HG03575 (cell line): ENCODE measurements around the gene IGLL1.
"Not testable (repeated sequence)": the region's sequence is repeated elsewhere in the genome, so short reads cannot be mapped to it uniquely, and the experiment has no call there.

Source experiments
- ATAC-seq: cut with Tn5 transposase; IDR thresholded peaks from one replicate; pipeline ENCODE4 v1.9.1; 2021; ENCODE audit not compliant: unreplicated experiment, insufficient number of reproducible peaks, low FRiP score; ENCODE audit errors: extremely low read depth

IGLL1 gene

GRCh38 chr22:23595904-23596303 is 15.8 kb upstream of the IGLL1 start:
- ATAC-seq = not testable (repeated sequence)

- no peak for ATAC-seq
These were observed 11.8 kb upstream of the IGLL1 start for GRCh38 chr22:23591846-23592245.

DNA sequence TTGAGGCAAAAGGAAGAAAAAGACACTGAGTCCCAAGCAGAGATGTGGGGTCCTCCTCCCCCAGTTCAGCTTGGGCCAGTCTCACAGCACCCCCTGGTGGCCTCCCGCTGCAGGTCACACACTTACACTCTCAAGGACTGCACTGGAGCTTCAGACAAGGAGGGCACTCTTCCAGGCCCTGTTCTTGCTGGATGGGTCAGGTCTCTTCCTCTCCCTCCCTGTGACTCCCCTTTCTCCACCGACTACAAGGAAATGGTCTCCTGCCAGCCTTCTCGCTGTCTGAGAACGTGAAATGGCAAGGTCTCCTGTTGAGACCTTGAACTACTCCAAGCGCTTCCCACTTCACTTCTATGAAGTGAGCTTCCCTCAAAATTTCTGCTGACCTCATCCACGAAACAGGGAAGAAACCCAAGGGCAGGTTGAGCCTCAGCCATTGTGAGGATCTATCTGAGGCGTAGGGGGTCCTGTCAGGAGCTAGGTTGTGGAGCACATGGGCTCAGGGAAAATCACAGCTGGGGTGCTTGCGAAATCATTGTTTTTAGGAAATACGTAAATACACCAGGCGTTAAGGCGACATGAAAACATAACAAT is 11.2 kb upstream of the IGLL1 start:
- ATAC-seq = no peak

GRCh38 chr22:23583836-23584235 is 3.7 kb upstream of the IGLL1 start:
- no peak for ATAC-seq

DNA sequence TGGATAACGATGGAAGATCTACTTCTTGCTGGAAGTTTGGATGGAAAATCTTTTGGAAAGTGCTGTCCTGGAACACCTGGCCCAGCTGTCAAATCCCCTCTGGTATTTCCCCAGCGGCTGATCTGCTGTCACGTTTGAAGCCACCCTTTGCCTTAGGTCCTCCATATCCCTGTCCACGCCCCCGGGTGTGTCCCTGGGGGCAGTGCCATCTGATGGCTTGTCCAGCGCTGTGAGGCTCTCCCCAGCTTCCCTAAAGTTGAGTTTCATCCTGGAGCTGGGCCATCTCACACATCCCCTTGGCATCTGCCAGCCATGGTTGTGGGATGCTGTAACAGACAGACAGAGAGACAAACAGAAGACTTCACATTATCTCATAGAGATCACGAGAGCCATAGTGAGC is 3.1 kb upstream of the IGLL1 start:
- no peak for ATAC-seq

GRCh38 chr22:23581260-23581650 is 1.2 kb upstream of the IGLL1 start:
- no peak for ATAC-seq

- ATAC-seq = no peak
These were observed 628 bp upstream of the IGLL1 start for GRCh38 chr22:23580576-23581259.

DNA sequence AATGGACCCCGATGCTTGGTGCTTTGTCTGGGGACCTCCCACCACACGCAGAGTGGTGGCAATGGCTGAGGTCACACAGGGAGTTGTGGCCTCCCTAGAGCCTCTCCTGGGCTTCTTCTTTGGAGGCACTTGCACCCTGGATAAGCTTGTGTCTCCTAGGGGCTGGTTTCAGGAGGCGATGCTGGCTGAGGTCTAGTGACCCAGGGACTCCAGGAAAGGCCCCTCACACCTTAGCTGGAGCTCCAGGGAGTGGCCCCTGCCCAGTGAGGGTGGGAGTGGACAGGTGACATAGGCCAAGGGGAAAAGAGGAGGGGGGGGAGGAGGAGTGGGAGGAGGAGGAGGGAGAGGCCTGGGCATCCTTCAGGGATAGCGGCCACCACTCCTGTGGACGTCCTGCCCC is 810 bp downstream of the IGLL1 start:
- ATAC-seq = no peak

GRCh38 chr22:23578306-23578705 is 1.8 kb downstream of the IGLL1 start:
- no peak for ATAC-seq

DNA sequence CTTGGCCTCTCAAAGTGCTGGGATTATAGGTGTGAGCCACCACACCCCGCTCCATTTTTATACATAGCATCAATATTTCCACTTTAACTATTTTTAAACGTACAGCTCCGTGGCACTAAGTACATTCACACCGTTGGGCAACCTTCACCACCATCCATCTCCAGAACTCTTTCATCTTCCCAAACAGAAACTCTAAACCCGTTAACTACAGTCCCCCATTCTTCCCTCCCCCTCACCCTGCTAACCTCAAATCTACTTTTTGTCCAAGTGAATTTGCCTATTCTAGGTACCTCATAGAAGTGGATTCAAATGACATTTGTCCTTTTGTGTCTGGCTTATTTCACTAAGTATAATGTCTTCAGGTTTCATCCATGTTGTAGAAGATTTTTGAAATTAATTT is 3.4 kb downstream of the IGLL1 start:
- ATAC-seq = no peak

DNA sequence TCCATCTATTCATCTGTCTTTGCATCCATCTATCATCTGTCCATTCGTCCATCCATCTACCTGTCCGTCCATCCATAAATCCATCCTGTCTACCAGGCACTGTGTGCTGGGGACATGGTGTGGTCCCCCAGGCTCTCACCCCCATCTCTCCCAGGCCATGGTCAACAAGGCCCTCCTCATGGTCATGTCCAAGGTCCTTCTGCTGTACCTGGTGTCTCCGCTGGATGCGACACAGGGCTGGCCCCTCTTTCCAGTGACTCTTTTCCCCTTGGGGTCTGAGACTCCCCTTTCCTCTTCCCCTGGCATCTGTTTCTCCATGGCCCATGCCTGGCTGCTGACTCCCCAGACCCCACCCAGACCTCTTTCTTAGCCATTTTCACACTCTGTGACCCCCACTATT is 4.5 kb downstream of the IGLL1 start:
- ATAC-seq = no peak

GRCh38 chr22:23574877-23575276 is 5.2 kb downstream of the IGLL1 start:
- ATAC-seq = no peak

- no peak for ATAC-seq
These were observed 5.7 kb downstream of the IGLL1 start for GRCh38 chr22:23574371-23574811.

GRCh38 chr22:23573701-23574235 is 6.3 kb downstream of the IGLL1 start:
- ATAC-seq = not testable (repeated sequence)

- not testable (repeated sequence) for ATAC-seq
These were observed 7.0 kb downstream of the IGLL1 start for GRCh38 chr22:23573106-23573505.

DNA sequence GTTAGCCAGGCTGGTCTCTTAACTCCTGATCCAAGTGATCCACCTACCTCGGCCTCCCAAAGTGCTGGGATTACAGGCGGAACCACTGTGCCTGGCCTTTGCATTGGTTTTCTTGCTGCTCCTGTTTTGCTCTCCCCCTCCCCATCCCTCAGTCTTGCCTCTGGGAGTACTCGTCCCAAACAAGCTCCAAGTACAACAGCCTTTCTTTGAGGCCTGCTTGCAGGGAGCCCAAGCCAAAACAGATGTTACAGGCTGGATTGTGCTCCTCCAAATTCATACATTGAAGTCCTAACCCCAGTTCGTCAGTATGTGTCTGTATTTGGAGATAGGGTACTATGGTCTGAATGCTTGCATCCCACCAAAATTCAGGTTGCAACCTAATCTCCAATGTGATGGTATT is 8.6 kb downstream of the IGLL1 start:
- no peak for ATAC-seq

DNA sequence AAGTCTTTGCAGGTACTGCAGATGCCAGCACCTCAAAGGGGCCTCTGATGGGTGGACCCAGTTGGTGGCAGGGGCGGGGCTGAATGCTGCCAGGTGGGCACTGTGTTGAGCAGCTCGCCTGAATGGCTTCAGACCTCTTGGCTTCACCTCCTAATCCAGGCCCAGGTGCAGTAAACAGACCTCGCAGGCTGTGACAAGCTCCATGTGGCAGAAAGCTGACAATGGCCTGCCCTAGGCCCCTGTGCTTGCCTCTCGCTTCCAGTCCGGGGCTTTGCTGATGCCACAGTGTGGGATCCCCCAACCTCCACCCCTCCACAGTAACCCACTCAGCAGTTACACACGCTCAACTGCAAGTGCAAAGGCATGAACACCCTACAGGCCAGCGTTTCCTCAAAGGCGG is 9.4 kb downstream of the IGLL1 start:
- ATAC-seq = no peak

GRCh38 chr22:23569716-23570115 is 10.4 kb downstream of the IGLL1 start:
- ATAC-seq = no peak

DNA sequence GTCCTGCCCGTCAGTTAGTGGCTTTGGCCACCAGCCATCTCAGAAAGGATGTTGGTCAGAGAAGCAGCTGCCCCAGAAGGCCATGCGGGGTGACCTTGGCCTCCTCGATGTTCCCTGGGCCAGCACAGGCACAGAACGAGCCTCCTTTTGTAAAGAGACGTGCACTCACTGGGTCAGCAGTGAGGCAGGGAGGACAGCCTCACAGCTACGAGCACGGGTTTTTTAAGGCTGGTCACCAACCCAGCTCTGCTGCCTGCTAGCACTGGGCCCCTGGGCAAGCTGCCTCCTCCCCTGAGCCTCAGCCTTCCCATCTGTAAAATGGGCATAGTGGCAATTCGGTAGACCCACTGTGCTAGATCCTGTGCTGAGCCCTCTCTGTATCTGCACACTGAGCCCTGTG is 10.8 kb downstream of the IGLL1 start:
- ATAC-seq = no peak

DNA sequence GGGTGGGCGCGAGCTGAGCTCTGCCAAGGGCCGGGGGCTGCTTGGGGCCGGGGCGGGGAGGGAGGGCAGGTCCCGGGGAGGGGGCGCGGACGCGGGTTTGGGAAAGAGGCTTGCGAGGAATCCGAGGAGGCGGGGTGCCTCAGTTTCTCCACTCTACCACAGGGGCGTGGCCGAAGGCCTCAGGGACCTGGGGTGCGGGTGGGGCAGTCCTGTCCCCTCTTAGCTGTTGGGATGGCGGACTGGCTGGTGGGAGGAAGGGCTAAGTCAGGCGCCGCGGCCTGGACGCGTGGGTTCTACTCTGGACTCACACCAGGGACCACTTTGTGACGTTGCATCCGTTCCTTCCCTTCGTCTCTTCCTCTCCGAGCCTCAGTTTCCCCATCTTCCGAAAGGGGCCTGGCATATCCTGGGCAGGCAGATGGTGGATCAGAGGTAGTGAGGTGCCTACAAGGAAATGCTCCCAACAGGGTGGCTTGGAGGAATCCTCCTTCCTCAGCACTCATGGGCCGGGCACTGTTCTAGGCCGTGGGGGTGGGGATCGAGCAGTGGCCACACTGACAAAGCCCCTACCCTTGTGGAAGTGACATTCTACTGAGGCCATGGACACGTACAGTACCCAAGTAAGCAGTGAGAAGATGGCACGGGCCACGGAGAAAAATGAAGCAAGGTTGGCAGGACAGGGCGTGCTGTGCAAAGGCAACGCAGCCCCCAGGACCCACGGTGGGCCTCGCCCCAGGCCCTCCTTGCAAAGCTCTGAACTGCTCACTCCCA is 13.2 kb downstream of the IGLL1 start:
- no peak for ATAC-seq
